ENCODE data around the gene DNAJB6.

Gene DNAJB6

DNA sequence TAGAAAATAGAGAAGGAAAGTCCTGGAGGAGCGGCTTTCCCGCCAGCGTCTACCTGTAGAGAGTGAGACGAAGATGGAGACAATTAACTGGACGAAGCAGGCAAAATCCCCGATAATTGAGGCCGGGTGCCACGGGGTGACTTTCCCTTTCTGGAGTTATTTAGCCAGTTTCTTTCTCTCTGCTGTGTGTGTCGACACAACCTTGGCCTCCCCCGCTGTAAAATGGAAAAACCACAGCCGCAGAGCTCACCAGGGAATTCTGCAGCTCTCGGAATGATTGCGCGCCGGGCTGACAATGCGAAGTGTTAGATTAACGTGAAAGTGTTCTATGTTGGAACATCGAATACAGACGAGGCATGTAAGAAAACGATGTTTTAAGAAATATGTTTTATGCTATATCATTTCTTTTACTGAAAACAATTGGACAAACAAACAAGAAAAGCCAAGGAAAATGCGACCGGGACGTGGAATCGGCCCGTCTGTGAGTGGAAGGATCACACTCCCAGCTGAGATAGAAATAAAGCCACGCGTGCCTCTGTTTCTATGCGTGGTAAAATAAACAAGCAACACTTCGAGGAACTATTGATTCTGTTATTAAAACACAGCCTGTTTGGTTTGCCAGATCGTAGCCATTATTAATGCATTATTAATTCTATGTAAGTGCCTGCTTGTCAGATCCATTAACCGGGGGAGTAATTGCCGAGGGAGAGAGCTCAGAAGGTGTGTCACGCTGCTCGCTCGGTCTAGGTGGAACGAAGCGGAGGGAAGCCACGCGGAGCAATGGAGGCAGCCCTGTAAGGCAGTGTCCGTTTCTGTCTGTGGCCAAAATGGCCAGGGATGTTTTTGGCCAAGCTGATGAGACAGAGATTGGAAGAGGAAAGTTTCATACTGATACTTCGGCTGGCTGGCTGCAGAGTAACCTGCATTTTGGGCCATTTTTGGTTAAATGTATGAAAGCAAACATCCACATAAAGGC, 129.4 kb downstream of the DNAJB6 start:
- DNase-seq (ENCODE audit: low read depth, low spot score) = no peak

DNA sequence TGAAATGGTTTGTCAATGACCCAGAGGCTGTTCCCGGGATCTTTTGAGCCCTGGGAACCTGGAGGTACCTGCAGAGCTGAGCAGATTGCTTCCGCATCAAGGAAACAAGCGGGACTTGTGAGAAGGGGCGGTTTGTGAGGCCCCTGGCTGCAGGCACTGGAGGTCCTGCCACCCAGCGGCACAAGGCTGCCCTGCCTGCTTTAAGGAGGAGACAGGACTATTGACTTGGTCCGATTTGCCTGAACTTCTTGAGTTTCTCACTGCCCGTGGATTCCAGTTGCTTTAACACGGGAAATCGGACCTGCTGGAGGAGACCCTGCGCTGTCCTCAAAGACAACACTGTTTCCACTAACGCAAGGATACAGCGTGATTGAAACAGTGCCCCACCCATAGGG, 130.1 kb downstream of the DNAJB6 start:
- no peak for DNase-seq (ENCODE audit: low read depth, low spot score)

Measured in iPS DF 19.7 (cell line).